Stimulated activated CD8-positive, alpha-beta memory T cell treated with anti-CD3 and anti-CD28 coated beads, Interleukin-7, amount 100 ng/mL, for 1 hour (primary cell): ENCODE measurements around the gene ANKRD44.
A peak's percentile ranks its signal among the peaks of the same experiment; 100 is the strongest.

Source experiments
- DNase-seq, 2 donors: peaks; one replicate each; pipeline ENCODE4 v3.0.0-alpha.2; 2020; ENCODE audit warnings: low read depth in 2 of 2

The ANKRD44 gene

DNA sequence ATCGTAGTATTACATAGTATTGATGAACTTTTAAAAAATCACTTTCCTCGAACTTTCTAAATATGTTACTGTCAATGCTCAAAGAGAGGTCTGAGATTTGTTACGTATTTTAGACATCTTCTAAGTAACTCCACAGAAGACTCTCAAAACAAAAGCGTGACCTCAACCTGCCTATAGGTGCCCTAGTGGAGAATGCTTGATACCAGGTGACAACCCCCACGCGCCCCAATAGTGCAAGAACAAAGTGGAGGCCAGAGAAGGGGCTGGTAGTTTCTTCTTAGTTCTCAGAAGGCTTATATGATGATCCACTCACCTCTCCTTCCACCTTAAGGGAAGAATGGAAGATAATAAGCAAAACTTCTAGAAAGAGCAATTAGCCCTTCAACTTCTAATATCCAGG, 102.6 kb downstream of the ANKRD44 start:
- no peak for DNase-seq

- no peak for DNase-seq
These were observed 103.0 kb downstream of the ANKRD44 start for GRCh38 chr2:197207598-197207997.

DNA sequence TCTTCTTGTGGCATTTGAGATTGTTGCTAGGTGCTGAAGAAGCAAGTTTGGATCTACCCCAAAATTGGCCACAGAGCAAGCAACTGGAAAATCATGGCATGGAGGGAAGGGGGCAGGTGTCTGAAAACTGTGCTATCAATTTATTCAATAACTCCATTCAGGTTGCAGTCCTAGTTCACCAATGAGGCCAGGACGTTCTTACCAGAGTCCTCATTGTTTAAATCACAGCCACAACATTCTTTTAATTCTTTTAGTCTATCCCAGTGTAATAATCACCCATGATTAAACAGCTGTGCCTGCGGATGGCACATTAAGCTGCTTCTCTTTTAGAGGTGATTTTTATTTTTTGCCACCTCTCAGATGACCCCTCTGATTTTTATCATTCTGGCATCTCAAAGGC, 103.5 kb downstream of the ANKRD44 start:
- DNase-seq, result no peak

GRCh38 chr2:197205585-197206215, 104.9 kb downstream of the ANKRD44 start:
- DNase-seq, result no peak

DNA sequence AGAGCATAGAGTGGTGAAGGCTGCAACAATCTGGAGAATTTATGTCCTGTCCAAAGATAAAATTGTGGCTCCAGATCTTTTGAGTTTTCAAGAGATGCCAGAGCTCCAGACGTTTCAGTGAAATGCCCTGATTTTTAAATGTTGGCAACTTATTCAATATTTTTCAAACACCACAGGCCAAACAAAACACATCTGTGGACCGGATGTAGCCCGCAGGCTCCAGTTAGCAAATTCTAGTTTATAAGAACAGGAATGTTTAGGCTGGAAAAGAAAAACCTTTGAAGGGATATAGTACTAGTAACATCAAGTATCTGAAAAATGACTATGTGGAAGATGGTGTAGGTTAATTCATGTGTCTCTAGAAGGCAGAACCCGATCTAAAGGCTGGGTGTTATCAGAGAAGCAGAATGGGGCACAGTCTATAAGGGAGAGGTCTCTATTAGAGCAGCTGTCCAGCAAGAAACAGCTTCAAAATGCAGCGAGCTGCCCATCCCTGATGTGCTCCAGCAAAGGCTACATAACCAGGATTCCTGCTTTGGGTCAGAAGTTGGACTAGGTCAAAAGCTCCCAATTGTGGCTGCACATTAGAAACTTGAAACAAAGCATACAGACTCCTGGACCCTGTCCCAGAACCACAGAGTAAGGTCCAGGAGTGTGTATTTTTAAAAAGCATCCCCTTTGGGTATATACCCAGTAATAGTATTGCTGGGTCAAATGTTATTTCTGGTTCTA, 105.9 kb downstream of the ANKRD44 start:
- no peak for DNase-seq

GRCh38 chr2:197201874-197202273, 108.7 kb downstream of the ANKRD44 start:
- no peak for DNase-seq

DNA sequence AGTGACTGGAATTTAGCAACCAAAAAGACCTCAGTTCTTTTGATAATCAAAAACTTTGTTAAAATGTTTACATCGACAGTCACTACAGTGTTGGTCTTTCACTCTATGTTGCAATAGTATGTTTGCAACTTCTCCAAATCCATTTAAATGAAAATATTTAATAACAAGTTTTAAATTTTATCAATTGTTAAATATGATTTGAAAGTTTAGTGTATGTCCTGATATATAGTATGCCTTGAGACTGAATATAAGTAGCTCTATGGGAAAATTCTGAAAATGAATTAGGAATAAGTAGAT, 109.9 kb downstream of the ANKRD44 start:
- DNase-seq, result no peak

- no peak for DNase-seq
These were observed 110.4 kb downstream of the ANKRD44 start for GRCh38 chr2:197200051-197200761.

- peak; percentile 61 to 73 for DNase-seq
These were observed 111.7 kb downstream of the ANKRD44 start for GRCh38 chr2:197198890-197199289.

DNA sequence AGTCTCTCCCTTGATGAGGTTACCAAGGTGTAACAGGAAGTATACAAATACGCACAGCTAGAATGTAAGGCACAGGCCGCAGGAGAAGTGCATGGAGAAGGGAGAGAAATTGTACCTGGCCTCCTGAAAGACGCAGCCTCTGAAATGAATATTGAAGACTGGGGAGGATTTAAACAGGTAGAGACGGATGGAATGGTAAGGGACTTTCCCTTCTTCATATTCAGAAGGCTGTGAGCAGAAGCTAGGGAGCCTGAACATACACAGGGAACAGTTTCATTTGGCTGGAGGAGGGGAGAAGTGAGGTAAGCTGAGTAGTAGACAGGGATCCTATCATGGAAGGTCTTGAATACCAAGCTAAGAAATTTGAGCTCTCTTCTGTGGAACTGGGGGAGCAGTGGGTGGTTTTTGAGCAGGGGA, 112.7 kb downstream of the ANKRD44 start:
- no peak for DNase-seq

DNA sequence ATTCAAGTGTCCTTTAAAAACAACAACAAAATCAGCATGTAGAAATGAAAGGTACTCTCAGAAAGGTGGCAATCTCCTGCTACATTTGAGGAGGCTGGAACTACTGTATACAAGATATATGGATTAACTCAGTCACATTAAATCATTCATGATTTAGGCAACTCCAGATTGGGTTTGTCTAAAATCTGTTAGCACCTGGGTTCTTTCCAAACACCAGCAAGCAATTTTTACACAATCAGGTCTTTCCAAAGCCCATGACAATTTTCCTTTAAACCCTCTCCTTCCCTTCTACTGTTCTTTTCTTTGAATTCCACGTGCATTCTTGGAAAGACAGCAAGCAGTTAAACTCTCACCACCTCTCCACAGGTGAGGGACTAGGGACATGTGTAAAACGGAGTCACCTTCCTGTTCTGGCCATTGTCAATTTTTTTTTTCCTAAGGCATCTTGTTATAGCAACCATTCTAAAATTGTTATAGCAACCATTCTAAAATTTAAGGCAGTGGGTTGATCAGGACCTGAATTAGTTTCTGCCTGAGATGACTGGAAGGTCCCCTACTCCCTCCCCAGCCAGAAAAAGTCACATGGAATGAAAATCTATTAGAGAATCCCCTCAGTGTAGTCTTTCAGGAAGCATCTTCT, 113.9 kb downstream of the ANKRD44 start:
- no peak for DNase-seq

GRCh38 chr2:197195518-197195917, 115.1 kb downstream of the ANKRD44 start:
- DNase-seq, result no peak

GRCh38 chr2:197191940-197192322, 118.6 kb downstream of the ANKRD44 start:
- DNase-seq, result no peak

DNA sequence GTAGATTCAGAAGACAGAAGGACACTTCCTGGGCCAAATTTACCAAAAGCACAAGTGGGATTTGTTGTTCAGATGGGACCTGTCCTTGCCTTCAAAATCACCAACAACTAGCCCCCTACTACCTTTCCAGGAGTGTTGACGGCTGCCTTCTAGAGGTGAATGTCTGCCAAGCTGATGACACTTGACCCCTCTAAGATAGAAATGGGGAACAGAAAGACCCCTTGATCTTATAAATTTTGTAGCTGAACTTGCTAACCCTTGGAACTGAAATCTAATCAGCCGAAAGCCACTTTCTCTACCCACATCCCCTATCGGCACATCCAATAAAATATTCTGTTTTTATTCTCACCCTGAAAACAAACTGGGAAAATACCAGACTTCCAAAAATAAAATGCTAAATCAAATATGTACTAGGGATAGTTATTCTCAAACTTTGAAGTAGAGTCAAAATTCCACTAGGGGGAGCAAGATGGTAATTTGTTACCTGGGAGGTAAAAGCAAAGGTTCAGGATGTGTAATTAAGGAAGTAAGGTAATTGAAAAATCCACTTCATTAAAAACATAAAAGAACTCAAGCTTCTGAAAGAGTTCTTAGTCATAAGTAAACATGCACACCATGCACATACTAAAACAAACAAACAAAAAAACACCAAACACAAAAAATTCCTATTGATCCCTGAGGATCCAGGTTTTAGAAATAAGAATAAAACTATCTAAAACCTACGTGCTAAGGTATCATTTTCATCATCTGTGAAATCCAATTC, 119.2 kb downstream of the ANKRD44 start:
- no peak for DNase-seq

DNA sequence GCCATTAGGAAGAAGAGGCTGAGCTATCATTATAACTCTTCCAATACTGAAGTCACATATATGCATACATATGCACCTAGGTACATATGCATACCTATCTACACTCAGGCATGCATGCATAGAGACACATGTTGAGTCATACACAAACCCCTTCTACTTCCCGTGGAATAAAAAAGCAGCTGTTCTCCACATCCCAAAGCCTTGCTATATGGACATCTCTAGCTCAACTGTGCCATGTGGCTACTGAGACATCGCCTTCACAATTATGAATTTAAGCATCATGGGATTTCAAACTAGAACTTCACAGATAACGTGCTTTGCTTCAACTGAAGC, 120.5 kb downstream of the ANKRD44 start:
- DNase-seq, result no peak

- no peak for DNase-seq
These were observed 121.0 kb downstream of the ANKRD44 start for GRCh38 chr2:197189426-197190099.

DNA sequence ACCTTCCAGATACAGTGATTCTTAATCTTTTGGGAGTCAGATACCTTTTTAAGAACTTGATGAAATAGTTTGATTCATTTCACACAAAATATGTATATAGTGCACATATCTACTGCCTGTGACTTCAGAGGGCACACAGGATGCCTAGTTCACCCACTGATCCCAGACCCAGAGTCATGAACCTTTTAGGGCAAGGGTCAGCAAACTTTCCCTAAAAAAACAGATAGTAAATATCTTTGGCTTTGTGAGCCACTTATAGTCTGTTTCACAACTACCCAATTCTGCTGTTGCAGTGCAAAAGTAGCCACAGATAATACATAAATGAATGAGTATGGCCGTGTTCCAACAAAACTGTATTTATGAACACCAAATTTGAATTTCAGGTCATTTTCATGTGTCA, 124.9 kb downstream of the ANKRD44 start:
- no peak for DNase-seq

GRCh38 chr2:197184959-197185586, 125.5 kb downstream of the ANKRD44 start:
- DNase-seq, result no peak

DNA sequence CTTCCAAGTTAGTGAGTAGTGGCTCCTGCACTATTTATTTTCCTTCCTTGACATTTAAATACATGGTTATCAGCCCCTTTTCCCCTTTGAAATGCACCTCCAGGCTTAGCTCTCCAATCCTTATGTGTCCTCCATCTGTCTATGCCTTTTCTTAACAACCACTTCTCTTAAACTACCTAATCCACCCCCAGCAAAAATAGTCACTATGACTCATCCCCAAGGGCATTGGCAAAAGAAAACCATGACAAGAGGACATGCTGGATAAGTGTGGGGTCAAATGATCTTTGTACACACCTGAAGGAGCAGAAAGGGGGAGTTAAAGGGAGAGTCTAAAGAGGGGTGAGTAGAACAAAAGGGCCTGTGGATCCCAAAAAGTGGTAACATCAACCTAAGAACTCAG, 127.2 kb downstream of the ANKRD44 start:
- no peak for DNase-seq

- DNase-seq, result no peak
These were observed 127.9 kb downstream of the ANKRD44 start for GRCh38 chr2:197182668-197183067.

- DNase-seq, result no peak
These were observed 129.1 kb downstream of the ANKRD44 start for GRCh38 chr2:197181491-197181890.
